ENCODE measurements around the gene CTNND2. TPM values are rescaled to one million over a fixed set of nuclear protein-coding genes. Genes with fewer than 3 reads are reported as not detected.

The CTNND2 gene
- total RNA-seq, 1 donor from 2014 or later, result 13.9 TPM

DNA sequence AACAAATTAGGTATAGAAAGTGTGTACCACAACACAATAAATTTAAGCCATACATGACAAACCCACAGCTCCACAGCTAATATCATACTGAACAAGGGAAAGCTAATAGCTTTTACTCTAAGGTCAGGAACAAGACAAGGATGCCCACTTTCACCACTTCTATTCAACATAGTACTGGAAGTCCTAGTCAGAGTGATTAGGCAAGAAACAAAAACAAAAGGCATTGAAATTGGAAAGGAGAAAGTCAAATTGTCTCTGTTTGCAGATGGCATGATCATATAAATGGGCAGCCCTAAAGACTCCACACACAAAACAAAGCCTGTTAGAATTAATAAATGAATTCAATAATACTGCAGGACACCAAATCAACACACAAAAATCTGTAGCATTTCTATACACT lies 548.8 kb downstream of the CTNND2 start:
- no peaks in the 10 kb centered on the region for H3K79me2 ChIP-seq (ENCODE audit: low read depth)
- no peak for DNase-seq (ENCODE audit: low spot score)
- no peak overlapping the region for H2AFZ ChIP-seq (replicated peaks)
- peaks cover 5% of the 10 kb centered on the region for H3K27me3 Mint-ChIP-seq (ENCODE audit: insufficient read depth, low read depth)
- H3K27ac ChIP-seq, result no peak overlapping the region
- no peak overlapping the region for H3K27ac Mint-ChIP-seq
- no peaks in the 10 kb centered on the region for H3F3A ChIP-seq (ENCODE audit: low read depth)
- H3K36me3 ChIP-seq, result peaks cover 3% of the 10 kb centered on the region
- no peaks in the 10 kb centered on the region for H3K27me3 ChIP-seq
- no peaks in the 10 kb centered on the region for H4K20me1 ChIP-seq (ENCODE audit: low read depth)
- peaks cover 46% of the 10 kb centered on the region for H3K36me3 Mint-ChIP-seq
- H3K9me3 ChIP-seq (ENCODE audit: low read depth), result no peaks in the 10 kb centered on the region
- H3K4me1 Mint-ChIP-seq, result no peaks in the 10 kb centered on the region
- H3K4me3 Mint-ChIP-seq, result no peak overlapping the region
- H3K4me2 ChIP-seq, result no peak overlapping the region
- H3K9me3 Mint-ChIP-seq, result peaks cover 10% of the 10 kb centered on the region
- no peak for TF ChIP-seq EZH2 (IDR thresholded peaks at IDR 0.05)
- no peak for TF ChIP-seq EZH2phosphoT487 (IDR thresholded peaks at IDR 0.05)
- TF ChIP-seq, protein P1, sequence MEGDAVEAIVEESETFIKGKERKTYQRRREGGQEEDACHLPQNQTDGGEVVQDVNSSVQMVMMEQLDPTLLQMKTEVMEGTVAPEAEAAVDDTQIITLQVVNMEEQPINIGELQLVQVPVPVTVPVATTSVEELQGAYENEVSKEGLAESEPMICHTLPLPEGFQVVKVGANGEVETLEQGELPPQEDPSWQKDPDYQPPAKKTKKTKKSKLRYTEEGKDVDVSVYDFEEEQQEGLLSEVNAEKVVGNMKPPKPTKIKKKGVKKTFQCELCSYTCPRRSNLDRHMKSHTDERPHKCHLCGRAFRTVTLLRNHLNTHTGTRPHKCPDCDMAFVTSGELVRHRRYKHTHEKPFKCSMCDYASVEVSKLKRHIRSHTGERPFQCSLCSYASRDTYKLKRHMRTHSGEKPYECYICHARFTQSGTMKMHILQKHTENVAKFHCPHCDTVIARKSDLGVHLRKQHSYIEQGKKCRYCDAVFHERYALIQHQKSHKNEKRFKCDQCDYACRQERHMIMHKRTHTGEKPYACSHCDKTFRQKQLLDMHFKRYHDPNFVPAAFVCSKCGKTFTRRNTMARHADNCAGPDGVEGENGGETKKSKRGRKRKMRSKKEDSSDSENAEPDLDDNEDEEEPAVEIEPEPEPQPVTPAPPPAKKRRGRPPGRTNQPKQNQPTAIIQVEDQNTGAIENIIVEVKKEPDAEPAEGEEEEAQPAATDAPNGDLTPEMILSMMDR (IDR thresholded peaks at IDR 0.05), result no peak
- no peak overlapping the region for H3K4me3 ChIP-seq
- H3K4me1 ChIP-seq, result no peaks in the 10 kb centered on the region
- no peak overlapping the region for H3K9ac ChIP-seq

DNA sequence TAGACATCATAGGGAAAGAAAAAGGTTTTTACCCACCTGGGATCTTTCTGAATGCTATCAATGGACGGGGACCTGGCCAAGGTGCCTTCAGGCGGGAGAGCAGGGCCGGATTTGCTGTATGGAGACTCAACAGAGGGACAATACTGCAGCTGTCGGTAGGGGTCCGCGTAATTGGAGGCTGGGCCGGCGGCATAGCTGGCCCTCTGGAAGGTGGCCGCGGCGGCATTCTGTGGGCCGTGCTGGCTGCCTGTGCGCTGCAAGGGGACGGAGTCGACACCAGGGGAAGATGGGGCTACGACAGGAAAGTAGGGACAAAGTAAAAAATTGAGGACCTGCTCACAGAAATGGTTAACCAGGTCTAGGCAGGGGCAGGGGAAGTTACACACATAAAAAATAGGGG lies 557.9 kb downstream of the CTNND2 start:
- Histone ChIP-seq H3K36me3 (no peaks in the 10 kb centered on the region), H3K4me1 (no peaks in the 10 kb centered on the region), H3K9ac (no peak overlapping the region), H3F3A (ENCODE audit: low read depth) (no peaks in the 10 kb centered on the region), H3K27me3 (no peaks in the 10 kb centered on the region), H3K27ac (no peak overlapping the region), H3K4me2 (no peak overlapping the region), H2AFZ (replicated peaks) (no peak overlapping the region), H3K9me3 (ENCODE audit: low read depth) (no peaks in the 10 kb centered on the region), H4K20me1 (ENCODE audit: low read depth) (no peaks in the 10 kb centered on the region), H3K79me2 (ENCODE audit: low read depth) (no peaks in the 10 kb centered on the region), H3K4me3 (no peak overlapping the region)
- Mint-ChIP-seq H3K27me3 (ENCODE audit: insufficient read depth, low read depth) (no peaks in the 10 kb centered on the region), H3K27ac (peak overlapping the region; percentile 40), H3K9me3 (no peaks in the 10 kb centered on the region), H3K4me1 (no peaks in the 10 kb centered on the region), H3K4me3 (no peak overlapping the region), H3K36me3 (peaks cover 19% of the 10 kb centered on the region)
- DNase-seq (ENCODE audit: low spot score), result peak; percentile 67
- TF ChIP-seq, protein P1 (IDR thresholded peaks at IDR 0.05), result peak; percentile 8
- no peak for TF ChIP-seq EZH2phosphoT487 (IDR thresholded peaks at IDR 0.05)

DNA sequence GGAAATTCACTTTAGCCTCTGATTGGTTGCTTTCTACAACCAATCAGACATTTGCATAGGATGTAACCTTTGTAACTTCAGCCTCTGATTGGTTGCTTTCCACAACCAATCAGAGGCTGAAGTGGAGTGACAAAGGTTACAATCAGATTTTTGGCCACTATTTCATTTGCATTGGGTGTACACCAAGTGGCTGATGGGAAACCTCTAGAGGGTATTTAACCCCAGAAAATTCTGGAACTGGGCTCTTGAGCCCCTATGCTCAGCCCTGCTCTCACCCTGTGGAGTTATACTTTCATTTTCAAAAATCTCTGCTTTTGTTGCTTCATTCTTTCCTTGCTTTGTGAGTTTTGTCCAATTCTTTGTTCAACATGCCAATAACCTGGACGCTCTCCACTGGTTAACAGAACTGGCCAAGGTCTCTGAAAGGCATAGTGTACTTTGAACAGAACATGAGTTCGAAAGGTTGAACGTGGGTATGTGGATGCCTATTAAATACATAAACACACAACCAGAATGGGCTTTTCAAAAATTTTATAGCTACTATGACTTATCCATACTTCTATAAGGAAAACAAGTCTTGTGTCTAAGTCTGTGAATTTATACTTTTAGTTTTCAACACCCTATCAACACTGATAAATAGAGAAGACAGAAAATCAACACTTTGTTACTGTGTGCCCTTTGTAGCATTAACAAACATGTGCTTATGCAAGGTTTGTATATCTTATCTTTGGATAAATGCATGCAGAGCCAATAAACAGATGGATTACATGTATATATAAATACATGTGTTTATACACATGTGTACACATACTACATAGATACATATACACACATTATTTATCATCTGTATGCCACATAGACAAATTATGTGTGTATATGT lies 568.1 kb downstream of the CTNND2 start:
- Histone ChIP-seq H3K9me3 (ENCODE audit: low read depth) (no peaks in the 10 kb centered on the region), H3K4me1 (no peaks in the 10 kb centered on the region), H3K9ac (no peak overlapping the region), H3K36me3 (no peaks in the 10 kb centered on the region), H3F3A (ENCODE audit: low read depth) (no peaks in the 10 kb centered on the region), H3K79me2 (ENCODE audit: low read depth) (no peaks in the 10 kb centered on the region), H3K27me3 (no peaks in the 10 kb centered on the region), H3K4me3 (no peak overlapping the region), H4K20me1 (ENCODE audit: low read depth) (no peaks in the 10 kb centered on the region), H2AFZ (replicated peaks) (no peak overlapping the region), H3K27ac (no peak overlapping the region), H3K4me2 (no peak overlapping the region)
- no peaks in the 10 kb centered on the region for H3K27me3 Mint-ChIP-seq (ENCODE audit: insufficient read depth, low read depth)
- H3K4me3 Mint-ChIP-seq, result no peak overlapping the region
- no peak overlapping the region for H3K27ac Mint-ChIP-seq
- peaks cover 33% of the 10 kb centered on the region for H3K36me3 Mint-ChIP-seq
- no peaks in the 10 kb centered on the region for H3K9me3 Mint-ChIP-seq
- TF ChIP-seq, protein P1 (IDR thresholded peaks at IDR 0.05), result no peak
- TF ChIP-seq EZH2 (IDR thresholded peaks at IDR 0.05), result no peak
- TF ChIP-seq EZH2phosphoT487 (IDR thresholded peaks at IDR 0.05), result no peak
- DNase-seq (ENCODE audit: low spot score), result no peak
- no peaks in the 10 kb centered on the region for H3K4me1 Mint-ChIP-seq
